Kidney (tissue), 14 donors: ENCODE results near the gene CCDC8. TPM values are rescaled to one million over a fixed set of nuclear protein-coding genes. Genes with fewer than 3 reads are reported as not detected.

Experiments used
- DNase-seq, 5 donors: peaks; one replicate each; pipeline ENCODE4 v3.0.0-alpha.2; 2013 to 2020
- FAIRE-seq: peaks from 2 replicates; lab custom pipeline; 2012; peaks lifted over from hg19 to GRCh38; lab: Jason Lieb, UNC
- H3K27ac ChIP-seq, 2 donors: one replicate each; pipeline ENCODE4 v1.7.0; 2013; ENCODE audit warnings: low read depth in 2 of 2, low read length in 2 of 2, inconsistent platforms in 1 of 2
- H3K27me3 ChIP-seq: one replicate; pipeline ENCODE4 v1.7.1; 2013; ENCODE audit warnings: low read length, inconsistent platforms; ENCODE audit not compliant: control insufficient read depth, insufficient read depth
- H3K36me3 ChIP-seq, 3 donors: one replicate each; pipeline versions ENCODE4 v1.7.0 to v1.7.1; 2013; ENCODE audit warnings: low read length in 3 of 3, control low read depth in 1 of 3, inconsistent platforms in 1 of 3; ENCODE audit not compliant: insufficient read depth in 3 of 3, control insufficient read depth in 2 of 3
- H3K4me1 ChIP-seq, 3 donors: one replicate each; pipeline versions ENCODE4 v1.7.0 to v1.7.1; 2013; ENCODE audit warnings: low read length in 3 of 3, inconsistent platforms in 1 of 3, low read depth in 1 of 3; ENCODE audit not compliant: control insufficient read depth in 2 of 3, insufficient read depth in 2 of 3
- H3K4me3 ChIP-seq, 3 donors: one replicate each; pipeline versions ENCODE4 v1.7.0 to v1.8.1; 2013; ENCODE audit warnings: low read length in 3 of 3, control low read depth in 1 of 3, inconsistent platforms in 1 of 3
- H3K9ac ChIP-seq, 3 donors: one replicate each; pipeline versions ENCODE4 v1.7.0 to v1.7.1; 2013; ENCODE audit warnings: low read length in 3 of 3, control low read depth in 1 of 3, inconsistent platforms in 1 of 3
- H3K9me3 ChIP-seq, 3 donors: one replicate each; pipeline versions ENCODE4 v1.7.0 to v1.7.1; 2013; ENCODE audit warnings: low read length in 3 of 3, control low read depth in 1 of 3, inconsistent platforms in 1 of 3; ENCODE audit not compliant: control insufficient read depth in 2 of 3, insufficient read depth in 1 of 3
- intact Hi-C: fragments of 100-400 bp; cut with DNase I; formaldehyde crosslinking; loops from one replicate; pipeline ENCODE4 v1.11.1; 2022
- polyA plus RNA-seq: library from polyadenylated mRNA; stranded (reverse); fragments of 350-450 nt; fragmentation: Illumina TruSeq; extraction: RNeasy Lipid Tissue Mini Kit (QIAGEN cat#74804); gene quantifications from one replicate; pipeline ENCODE4 v1.2.3, GENCODE V29; 2014; ENCODE audit warnings: low read depth, low replicate concordance; ENCODE audit not compliant: insufficient read depth
- total RNA-seq: library from RNA; stranded (reverse); fragmentation: NEBNext Ultra II Directional; extraction: Animal tissue kit (Norgen Biotek cat#: 25700); gene quantifications from one replicate; pipeline ENCODE4 v1.2.1, GENCODE V29; 2021
- TF ChIP-seq, protein P1 (sequence below): IDR thresholded peaks from 3 replicates; pipeline ENCODE4 v1.5.1; 2012; ENCODE audit warnings: mild to moderate bottlenecking, moderate library complexity, borderline replicate concordance; ENCODE audit not compliant: insufficient read depth; ENCODE audit errors: extremely low read depth
- donor health status: control.
- donor health status: control.
- donor health status: control.
- donor health status: control.
- donor health status: control.
- donor health status: DM: yes; HTN: yes; CAD: no.
- donor health status: Normal renal cell carcinoma (clear cell type).

Gene CCDC8
- total and polyA plus RNA-seq, 2 donors from 2014 or later = 18.9 to 21.0 TPM

DNA sequence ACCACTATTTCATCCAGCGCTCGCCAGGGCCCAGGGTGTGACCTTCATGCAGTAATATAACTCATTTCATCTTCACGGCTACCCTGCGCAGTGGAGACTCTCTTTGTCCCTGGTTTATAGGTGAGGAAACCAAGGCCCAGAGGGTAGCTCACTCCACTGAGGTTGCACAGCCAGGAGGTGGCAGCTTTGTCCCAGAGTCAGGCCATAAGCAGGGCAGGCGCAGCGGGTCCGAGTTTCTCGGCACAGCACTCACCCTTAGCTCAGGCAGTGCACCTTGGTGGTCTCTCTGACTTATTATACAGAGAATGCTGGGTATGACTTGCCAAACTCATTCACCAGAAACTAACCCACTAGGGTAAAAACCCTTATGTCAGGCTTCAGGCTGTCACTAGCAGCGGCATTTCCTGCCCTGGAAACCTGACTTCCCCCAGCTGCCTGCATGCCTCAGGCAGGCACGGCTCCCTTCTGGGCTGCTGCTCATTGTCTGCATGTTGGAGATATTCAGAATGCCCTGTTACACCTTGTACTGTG, 41.9 kb downstream of the CCDC8 start:
- FAIRE-seq (no peak), DNase-seq (peak in 1 of 5 donors; percentile 52)
- Histone ChIP-seq H3K9ac (no peak overlapping the region), H3K4me1 (peaks cover 0 to 24% (median 5%) of the 10 kb centered on the region in 3 donors), H3K36me3 (peaks cover 0 to 5% (median 1%) of the 10 kb centered on the region in 3 donors), H3K27ac (no peak overlapping the region), H3K27me3 (no peaks in the 10 kb centered on the region), H3K9me3 (no peaks in the 10 kb centered on the region), H3K4me3 (no peak overlapping the region)
- intact Hi-C loops = no loop called here
- TF ChIP-seq, protein P1, sequence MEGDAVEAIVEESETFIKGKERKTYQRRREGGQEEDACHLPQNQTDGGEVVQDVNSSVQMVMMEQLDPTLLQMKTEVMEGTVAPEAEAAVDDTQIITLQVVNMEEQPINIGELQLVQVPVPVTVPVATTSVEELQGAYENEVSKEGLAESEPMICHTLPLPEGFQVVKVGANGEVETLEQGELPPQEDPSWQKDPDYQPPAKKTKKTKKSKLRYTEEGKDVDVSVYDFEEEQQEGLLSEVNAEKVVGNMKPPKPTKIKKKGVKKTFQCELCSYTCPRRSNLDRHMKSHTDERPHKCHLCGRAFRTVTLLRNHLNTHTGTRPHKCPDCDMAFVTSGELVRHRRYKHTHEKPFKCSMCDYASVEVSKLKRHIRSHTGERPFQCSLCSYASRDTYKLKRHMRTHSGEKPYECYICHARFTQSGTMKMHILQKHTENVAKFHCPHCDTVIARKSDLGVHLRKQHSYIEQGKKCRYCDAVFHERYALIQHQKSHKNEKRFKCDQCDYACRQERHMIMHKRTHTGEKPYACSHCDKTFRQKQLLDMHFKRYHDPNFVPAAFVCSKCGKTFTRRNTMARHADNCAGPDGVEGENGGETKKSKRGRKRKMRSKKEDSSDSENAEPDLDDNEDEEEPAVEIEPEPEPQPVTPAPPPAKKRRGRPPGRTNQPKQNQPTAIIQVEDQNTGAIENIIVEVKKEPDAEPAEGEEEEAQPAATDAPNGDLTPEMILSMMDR = no peak

DNA sequence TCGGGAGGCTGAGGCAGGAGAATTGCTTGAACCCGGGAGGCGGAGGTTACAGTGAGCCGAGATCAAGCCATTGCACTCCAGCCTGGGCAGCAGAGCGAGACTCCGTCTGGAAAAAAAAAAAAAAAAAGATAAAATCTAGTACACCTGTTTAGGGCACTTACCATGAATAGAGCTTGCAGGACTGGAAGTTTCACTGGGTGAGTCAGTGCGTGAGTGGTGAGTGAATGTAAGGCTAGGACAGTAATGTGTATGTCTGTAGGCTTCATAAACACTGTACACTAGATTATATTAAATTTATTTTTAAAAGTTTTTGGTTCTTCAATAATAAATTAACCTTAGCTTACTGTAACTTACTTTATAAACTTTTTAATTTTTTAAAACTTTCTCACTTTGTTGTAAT, 43.5 kb downstream of the CCDC8 start:
- peaks cover 0 to 7% (median 4%) of the 10 kb centered on the region in 3 donors for H3K36me3 ChIP-seq
- FAIRE-seq (peak; percentile 80), DNase-seq (no peak)
- H3K4me1 ChIP-seq = peaks cover 0 to 24% (median 5%) of the 10 kb centered on the region in 3 donors
- H3K9me3 ChIP-seq = no peaks in the 10 kb centered on the region
- H3K9ac ChIP-seq = no peak overlapping the region
- intact Hi-C loops = no loop called here
- no peak overlapping the region for H3K4me3 ChIP-seq
- TF ChIP-seq, protein P1 = no peak
- H3K27ac ChIP-seq = no peak overlapping the region
- H3K27me3 ChIP-seq = no peaks in the 10 kb centered on the region

DNA sequence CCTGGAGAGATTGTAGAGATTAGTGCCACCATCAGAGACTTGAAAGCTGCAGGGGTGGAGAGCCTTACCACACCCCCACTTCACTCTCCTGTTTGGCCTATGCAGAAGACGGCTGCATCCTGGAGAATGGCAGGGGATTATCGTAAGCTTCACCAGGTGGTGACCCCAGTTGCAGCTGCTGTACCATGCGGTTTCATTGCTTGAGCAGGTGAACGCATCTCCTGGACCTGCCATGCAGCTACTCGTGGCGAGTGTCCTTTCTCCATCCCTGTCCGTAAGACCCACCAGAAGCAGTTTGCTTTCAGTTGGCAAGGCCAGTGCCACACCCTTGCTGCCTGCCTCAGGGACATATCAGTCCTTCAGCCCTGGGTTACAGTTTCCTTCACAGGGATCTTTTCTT, 45.2 kb downstream of the CCDC8 start:
- H3K4me3 ChIP-seq = no peak overlapping the region
- no peak for FAIRE-seq
- H3K9ac ChIP-seq = no peak overlapping the region
- peaks cover 0 to 17% (median 9%) of the 10 kb centered on the region in 3 donors for H3K36me3 ChIP-seq
- intact Hi-C loops = no loop called here
- no peak overlapping the region for H3K27ac ChIP-seq
- no peaks in the 10 kb centered on the region for H3K27me3 ChIP-seq
- DNase-seq = no peak
- peaks cover 0 to 10% (median 5%) of the 10 kb centered on the region in 3 donors for H3K4me1 ChIP-seq
- TF ChIP-seq, protein P1 = no peak
- H3K9me3 ChIP-seq = no peaks in the 10 kb centered on the region

DNA sequence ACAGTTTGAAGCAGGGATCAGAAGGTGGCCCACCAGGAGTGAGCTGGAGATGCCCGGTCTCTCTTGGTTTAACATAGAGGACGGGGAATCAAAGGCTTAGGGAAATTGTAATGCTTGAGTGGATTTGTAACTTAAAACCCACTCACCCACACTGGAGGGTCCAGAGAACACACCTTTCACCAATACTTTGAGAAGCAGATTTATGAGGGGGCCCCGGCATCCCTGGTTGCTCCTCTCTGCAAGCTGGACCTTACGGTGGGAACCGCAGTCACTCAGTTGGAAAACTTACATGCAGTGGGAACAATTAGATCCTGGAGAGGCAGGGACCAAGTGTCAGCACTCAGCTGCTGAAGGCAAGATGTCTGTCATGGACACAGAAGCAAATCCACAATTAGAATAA, 45.9 kb downstream of the CCDC8 start:
- Histone ChIP-seq H3K27ac (no peak overlapping the region), H3K9me3 (no peaks in the 10 kb centered on the region), H3K4me3 (no peak overlapping the region), H3K4me1 (peaks cover 0 to 6% (median 5%) of the 10 kb centered on the region in 3 donors), H3K27me3 (no peaks in the 10 kb centered on the region), H3K9ac (no peak overlapping the region), H3K36me3 (peaks cover 0 to 17% (median 9%) of the 10 kb centered on the region in 3 donors)
- intact Hi-C loops = no loop called here
- TF ChIP-seq, protein P1 = no peak
- no peak for FAIRE-seq
- peak; percentile 19 to 86 (median 78) for DNase-seq
